Measurements from ENCODE around the gene PTCHD4.

The PTCHD4 gene

GRCh38 chr6:48111143-48111506, at the start of gene PTCHD4:
Gene PTCHD4 (minus strand): TSS chr6:48111197. CDS start chr6:48068957, 42,240 bp downstream.
- peak; percentile 33 for DNase-seq (ENCODE audit: low read depth)
- no peak for TF ChIP-seq CTCF (conservative IDR thresholded peaks at IDR 0.05; ENCODE audit: low read length)
- peak within 1 kb of the TSS; percentile 39 for H3K4me3 ChIP-seq (ENCODE audit: low read length)

GRCh38 chr6:48151142-48151541, 40.1 kb upstream of the PTCHD4 start:
- H3K4me3 ChIP-seq (ENCODE audit: low read length): no peak overlapping the region
- no peak for TF ChIP-seq CTCF (conservative IDR thresholded peaks at IDR 0.05; ENCODE audit: low read length)
- DNase-seq (ENCODE audit: low read depth): no peak

GRCh38 chr6:48150701-48151100, 39.7 kb upstream of the PTCHD4 start:
- H3K4me3 ChIP-seq (ENCODE audit: low read length): no peak overlapping the region
- DNase-seq (ENCODE audit: low read depth): no peak
- no peak for TF ChIP-seq CTCF (conservative IDR thresholded peaks at IDR 0.05; ENCODE audit: low read length)

GRCh38 chr6:48147051-48147450, 36.1 kb upstream of the PTCHD4 start:
- H3K4me3 ChIP-seq (ENCODE audit: low read length): no peak overlapping the region
- TF ChIP-seq CTCF (conservative IDR thresholded peaks at IDR 0.05; ENCODE audit: low read length): no peak
- DNase-seq (ENCODE audit: low read depth): no peak

- no peak overlapping the region for H3K4me3 ChIP-seq (ENCODE audit: low read length)
- no peak for TF ChIP-seq CTCF (conservative IDR thresholded peaks at IDR 0.05; ENCODE audit: low read length)
- no peak for DNase-seq (ENCODE audit: low read depth)
These were observed 33.0 kb upstream of the PTCHD4 start for GRCh38 chr6:48144021-48144420.

- TF ChIP-seq CTCF (conservative IDR thresholded peaks at IDR 0.05; ENCODE audit: low read length): no peak
- no peak overlapping the region for H3K4me3 ChIP-seq (ENCODE audit: low read length)
- no peak for DNase-seq (ENCODE audit: low read depth)
These were observed 31.0 kb upstream of the PTCHD4 start for GRCh38 chr6:48141975-48142374.

GRCh38 chr6:48139818-48140614, 29.0 kb upstream of the PTCHD4 start:
- no peak for TF ChIP-seq CTCF (conservative IDR thresholded peaks at IDR 0.05; ENCODE audit: low read length)
- no peak for DNase-seq (ENCODE audit: low read depth)

More at GRCh38 chr6:48139818-48140614, 29.0 kb upstream of the PTCHD4 start:
- no peak overlapping the region for H3K4me3 ChIP-seq (ENCODE audit: low read length)
